Peyer's patch (tissue), 4 donors: ENCODE measurements around the gene COL4A1.

Source experiments
- CTCF ChIP-seq, 6 experiments: fragments of 450-650 bp in 4 of 6; fragments of 200-600 bp in 2 of 6; sonication (generic) in 1 of 6; IDR thresholded peaks; one replicate each; pipeline ENCODE4 v1.5.1; 2017 to 2019; ENCODE audit warnings: antibody characterized with exemption in 6 of 6, mild to moderate bottlenecking in 3 of 6, moderate library complexity in 1 of 6
- POLR2A ChIP-seq, 2 donors: fragments of 450-650 bp; IDR thresholded peaks; one replicate each; pipeline ENCODE4 v1.5.1; 2017; ENCODE audit warnings: antibody characterized with exemption in 2 of 2, mild to moderate bottlenecking in 2 of 2, moderate library complexity in 2 of 2

- TF ChIP-seq CTCF (IDR thresholded peaks at IDR 0.05) = no peak
- no peak for TF ChIP-seq POLR2A (IDR thresholded peaks at IDR 0.05)
Measured at GRCh38 chr13:110327051-110327721, 20.2 kb upstream of the COL4A1 start.
